Measurements from ENCODE around the gene SPDEF. TPM values are rescaled to one million over a fixed set of nuclear protein-coding genes. Genes with fewer than 3 reads are reported as not detected.

Gene SPDEF
- total and polyA plus RNA-seq, 2 donors (not counting 1 experiment from before 2014, with no cell fraction given): under 0.01 to 0.03 TPM

DNA sequence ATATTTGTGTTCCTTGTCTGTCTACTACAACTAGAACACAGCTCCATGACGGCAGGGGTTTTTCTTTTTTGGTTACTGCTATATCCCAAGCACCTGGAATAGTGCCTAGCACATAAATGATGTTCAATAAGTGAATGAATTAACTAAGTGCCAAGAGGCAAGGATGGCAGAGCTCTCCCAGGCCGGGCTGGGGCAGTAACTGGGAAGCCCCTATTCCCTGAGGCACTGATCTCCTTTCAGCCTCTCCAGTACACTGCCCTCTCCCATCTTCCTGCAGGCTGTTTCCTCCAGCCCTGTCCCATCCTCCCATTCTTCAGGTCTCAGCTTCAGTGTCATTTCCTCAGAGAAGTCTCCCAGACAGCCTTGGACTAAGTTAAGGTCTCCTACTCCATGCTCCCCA is 29.0 kb upstream of the SPDEF start:
- DNase-seq (ENCODE audit: low read depth in 2 of 2): no peak
- no peak overlapping the region for H3K27ac ChIP-seq (ENCODE audit: insufficient read depth, low read length)
- TF ChIP-seq CTCF (conservative IDR thresholded peaks at IDR 0.05 in 1 of 2, IDR thresholded peaks at IDR 0.05 in 1 of 2; ENCODE audit: low read depth in 1 of 2, low read length in 2 of 2) (no peak), EZH2 (IDR thresholded peaks at IDR 0.05; ENCODE audit: low read length, missing control alignments) (no peak)
- H4K20me1 ChIP-seq (ENCODE audit: control insufficient read depth, extremely low read depth, insufficient read depth, low read length): no peaks in the 10 kb centered on the region
- H3K4me1 ChIP-seq (ENCODE audit: control insufficient read depth, extremely low read depth, insufficient read depth, low read length): peaks cover 5% of the 10 kb centered on the region
- no peak overlapping the region for H3K4me2 ChIP-seq (ENCODE audit: extremely low read depth, insufficient read depth, low read length)
- H3K4me3 ChIP-seq (replicated peaks in 1 of 4; ENCODE audit: control extremely low read depth in 1 of 4, insufficient read depth in 1 of 4, low read depth in 3 of 4, low read length in 4 of 4): no peak overlapping the region
- no peaks in the 10 kb centered on the region for H3K79me2 ChIP-seq (ENCODE audit: control insufficient read depth, insufficient read depth, low read length)
- no peaks in the 10 kb centered on the region for H3K9me3 ChIP-seq (ENCODE audit: control insufficient read depth, insufficient read depth, low read depth, low read length)
- no peaks in the 10 kb centered on the region for H3K36me3 ChIP-seq (ENCODE audit: control insufficient read depth, insufficient read depth, low read length)
- H3K27me3 ChIP-seq (ENCODE audit: control insufficient read depth, insufficient read depth, low read length): no peaks in the 10 kb centered on the region
- no peak overlapping the region for H2AFZ ChIP-seq (ENCODE audit: low read length)
- no peak overlapping the region for H3K9ac ChIP-seq (ENCODE audit: insufficient read depth, low read length)

DNA sequence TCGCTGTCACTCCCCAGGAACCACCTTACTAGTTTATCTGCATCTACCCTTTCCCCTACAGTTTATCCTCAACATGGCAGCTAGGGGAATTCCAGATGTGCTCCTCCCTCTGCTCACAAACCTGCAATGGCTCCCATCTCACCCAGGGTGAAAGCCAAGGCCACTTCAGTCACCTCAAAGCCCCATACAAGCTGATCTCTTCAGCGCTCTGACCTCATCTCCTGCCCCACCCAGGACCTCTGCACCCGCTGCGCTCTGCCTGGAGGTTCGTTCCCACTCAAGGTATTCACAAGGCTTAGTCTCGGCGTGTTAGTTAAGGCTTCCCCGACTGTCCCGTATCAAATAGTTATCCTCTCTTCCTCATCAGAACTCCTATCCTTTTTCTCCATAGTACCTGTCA is 28.6 kb upstream of the SPDEF start:
- TF ChIP-seq CTCF (conservative IDR thresholded peaks at IDR 0.05 in 1 of 2, IDR thresholded peaks at IDR 0.05 in 1 of 2; ENCODE audit: low read depth in 1 of 2, low read length in 2 of 2) (no peak), EZH2 (IDR thresholded peaks at IDR 0.05; ENCODE audit: low read length, missing control alignments) (no peak)
- no peak overlapping the region for H3K9ac ChIP-seq (ENCODE audit: insufficient read depth, low read length)
- no peak overlapping the region for H3K27ac ChIP-seq (ENCODE audit: insufficient read depth, low read length)
- H3K4me2 ChIP-seq (ENCODE audit: extremely low read depth, insufficient read depth, low read length): no peak overlapping the region
- no peaks in the 10 kb centered on the region for H3K79me2 ChIP-seq (ENCODE audit: control insufficient read depth, insufficient read depth, low read length)
- no peaks in the 10 kb centered on the region for H3K9me3 ChIP-seq (ENCODE audit: control insufficient read depth, insufficient read depth, low read depth, low read length)
- DNase-seq (ENCODE audit: low read depth in 2 of 2): no peak
- no peak overlapping the region for H3K4me3 ChIP-seq (replicated peaks in 1 of 4; ENCODE audit: control extremely low read depth in 1 of 4, insufficient read depth in 1 of 4, low read depth in 3 of 4, low read length in 4 of 4)
- no peaks in the 10 kb centered on the region for H3K27me3 ChIP-seq (ENCODE audit: control insufficient read depth, insufficient read depth, low read length)
- H2AFZ ChIP-seq (ENCODE audit: low read length): no peak overlapping the region
- no peaks in the 10 kb centered on the region for H3K36me3 ChIP-seq (ENCODE audit: control insufficient read depth, insufficient read depth, low read length)
- peaks cover 5% of the 10 kb centered on the region for H3K4me1 ChIP-seq (ENCODE audit: control insufficient read depth, extremely low read depth, insufficient read depth, low read length)
- H4K20me1 ChIP-seq (ENCODE audit: control insufficient read depth, extremely low read depth, insufficient read depth, low read length): no peaks in the 10 kb centered on the region

- Histone ChIP-seq H3K9ac (ENCODE audit: insufficient read depth, low read length) (no peak overlapping the region), H3K36me3 (ENCODE audit: control insufficient read depth, insufficient read depth, low read length) (no peaks in the 10 kb centered on the region), H3K4me1 (ENCODE audit: control insufficient read depth, extremely low read depth, insufficient read depth, low read length) (peaks cover 5% of the 10 kb centered on the region), H2AFZ (ENCODE audit: low read length) (no peak overlapping the region), H3K27ac (ENCODE audit: insufficient read depth, low read length) (no peak overlapping the region), H3K79me2 (ENCODE audit: control insufficient read depth, insufficient read depth, low read length) (no peaks in the 10 kb centered on the region), H4K20me1 (ENCODE audit: control insufficient read depth, extremely low read depth, insufficient read depth, low read length) (no peaks in the 10 kb centered on the region), H3K4me3 (replicated peaks in 1 of 4; ENCODE audit: control extremely low read depth in 1 of 4, insufficient read depth in 1 of 4, low read depth in 3 of 4, low read length in 4 of 4) (no peak overlapping the region), H3K9me3 (ENCODE audit: control insufficient read depth, insufficient read depth, low read depth, low read length) (no peaks in the 10 kb centered on the region), H3K27me3 (ENCODE audit: control insufficient read depth, insufficient read depth, low read length) (no peaks in the 10 kb centered on the region), H3K4me2 (ENCODE audit: extremely low read depth, insufficient read depth, low read length) (no peak overlapping the region)
- TF ChIP-seq CTCF (conservative IDR thresholded peaks at IDR 0.05 in 1 of 2, IDR thresholded peaks at IDR 0.05 in 1 of 2; ENCODE audit: low read depth in 1 of 2, low read length in 2 of 2) (no peak), EZH2 (IDR thresholded peaks at IDR 0.05; ENCODE audit: low read length, missing control alignments) (no peak)
- no peak for DNase-seq (ENCODE audit: low read depth in 2 of 2)
Observed at GRCh38 chr6:34583861-34584604, 27.9 kb upstream of the SPDEF start.

Data from fibroblast of lung (primary cell).